Bronchial epithelial cell (primary cell): Measurements from ENCODE around the gene ANKRD40. TPM values are rescaled to one million over a fixed set of nuclear protein-coding genes. Genes with fewer than 3 reads are reported as not detected.

Experiments used
- DNase-seq: peaks from one replicate; pipeline ENCODE4 v3.0.0-alpha.2; 2010; ENCODE audit warnings: low read depth
- FAIRE-seq: peaks from 2 replicates; lab custom pipeline; 2011; peaks lifted over from hg19 to GRCh38; lab: Jason Lieb, UNC
- H3K27me3 ChIP-seq: 2 replicates; pipeline ENCODE4 v1.5.1; 2011; ENCODE audit warnings: low read length; ENCODE audit not compliant: control insufficient read depth, insufficient read depth
- H3K36me3 ChIP-seq: 2 replicates; pipeline ENCODE4 v1.5.1; 2011; ENCODE audit warnings: low read length; ENCODE audit not compliant: control insufficient read depth, insufficient read depth
- H3K4me3 ChIP-seq: 2 replicates; pipeline ENCODE4 v1.5.1; 2011; ENCODE audit warnings: mild to moderate bottlenecking, low read depth, low read length, control low read depth
- total RNA-seq: library from RNA; depleted of rRNA; stranded (reverse); fragments of >200 nt; gene quantifications from 2 replicates; pipeline ENCODE4 v1.2.1, GENCODE V29; 2014
- TF ChIP-seq, protein P1 (sequence below): IDR thresholded peaks from 2 replicates; pipeline ENCODE4 v1.5.1; 2011; ENCODE audit warnings: mild to moderate bottlenecking, moderate library complexity, low read length, control low read depth, inconsistent platforms; ENCODE audit not compliant: insufficient read depth, severe bottlenecking

The ANKRD40 gene
- total RNA-seq, 1 donor from 2014 or later: 25.8 TPM

DNA sequence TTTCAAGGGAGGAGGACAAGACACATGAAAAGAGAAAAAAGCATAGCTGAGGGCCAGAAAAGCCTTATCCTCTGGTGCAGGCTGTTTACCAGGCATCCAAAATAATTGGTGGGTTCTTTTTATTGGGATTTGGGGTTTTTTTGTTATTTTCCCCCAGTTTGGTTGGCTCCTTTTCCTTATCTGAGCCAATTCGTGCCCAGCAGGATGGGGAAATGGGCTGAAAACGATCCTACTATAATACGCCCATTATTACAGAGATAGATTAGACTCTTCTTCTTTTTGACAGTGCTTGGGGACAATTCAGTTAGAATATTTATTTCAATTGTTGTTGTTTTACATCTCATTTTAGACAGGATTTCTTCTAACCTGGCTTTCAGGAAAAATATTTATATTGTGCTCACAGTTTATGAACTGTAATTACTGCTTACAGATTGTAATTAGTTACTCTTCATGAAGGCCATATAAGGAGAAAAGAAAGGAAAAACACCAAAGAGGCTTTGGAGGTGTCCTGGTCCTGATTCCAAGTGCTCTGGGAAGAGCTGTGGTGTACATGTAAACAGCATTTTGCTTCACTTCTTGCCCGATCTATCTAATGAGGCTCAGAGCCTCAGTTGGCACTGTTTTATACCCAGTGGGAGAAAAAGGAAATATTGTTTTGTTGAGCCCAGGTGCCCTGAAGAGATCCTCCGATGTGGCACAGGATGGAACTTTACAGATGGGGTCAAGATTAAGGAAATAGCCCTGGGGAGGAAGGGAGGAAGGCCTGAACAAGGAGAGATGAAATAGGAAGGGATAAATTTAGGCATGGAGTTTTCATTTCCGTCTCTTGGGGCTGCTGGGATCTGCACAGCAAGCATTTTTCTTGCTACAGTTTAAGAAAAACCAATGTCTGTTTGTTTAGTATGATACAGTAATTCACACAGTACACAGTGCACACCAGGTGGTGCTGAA is 611 bp upstream of the ANKRD40 start:
- no peaks in the 10 kb centered on the region for H3K36me3 ChIP-seq
- H3K27me3 ChIP-seq: no peaks in the 10 kb centered on the region
- DNase-seq (no peak), FAIRE-seq (no peak)
- H3K4me3 ChIP-seq: peak overlapping the region; percentile 82
- TF ChIP-seq, protein P1, sequence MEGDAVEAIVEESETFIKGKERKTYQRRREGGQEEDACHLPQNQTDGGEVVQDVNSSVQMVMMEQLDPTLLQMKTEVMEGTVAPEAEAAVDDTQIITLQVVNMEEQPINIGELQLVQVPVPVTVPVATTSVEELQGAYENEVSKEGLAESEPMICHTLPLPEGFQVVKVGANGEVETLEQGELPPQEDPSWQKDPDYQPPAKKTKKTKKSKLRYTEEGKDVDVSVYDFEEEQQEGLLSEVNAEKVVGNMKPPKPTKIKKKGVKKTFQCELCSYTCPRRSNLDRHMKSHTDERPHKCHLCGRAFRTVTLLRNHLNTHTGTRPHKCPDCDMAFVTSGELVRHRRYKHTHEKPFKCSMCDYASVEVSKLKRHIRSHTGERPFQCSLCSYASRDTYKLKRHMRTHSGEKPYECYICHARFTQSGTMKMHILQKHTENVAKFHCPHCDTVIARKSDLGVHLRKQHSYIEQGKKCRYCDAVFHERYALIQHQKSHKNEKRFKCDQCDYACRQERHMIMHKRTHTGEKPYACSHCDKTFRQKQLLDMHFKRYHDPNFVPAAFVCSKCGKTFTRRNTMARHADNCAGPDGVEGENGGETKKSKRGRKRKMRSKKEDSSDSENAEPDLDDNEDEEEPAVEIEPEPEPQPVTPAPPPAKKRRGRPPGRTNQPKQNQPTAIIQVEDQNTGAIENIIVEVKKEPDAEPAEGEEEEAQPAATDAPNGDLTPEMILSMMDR: no peak

DNA sequence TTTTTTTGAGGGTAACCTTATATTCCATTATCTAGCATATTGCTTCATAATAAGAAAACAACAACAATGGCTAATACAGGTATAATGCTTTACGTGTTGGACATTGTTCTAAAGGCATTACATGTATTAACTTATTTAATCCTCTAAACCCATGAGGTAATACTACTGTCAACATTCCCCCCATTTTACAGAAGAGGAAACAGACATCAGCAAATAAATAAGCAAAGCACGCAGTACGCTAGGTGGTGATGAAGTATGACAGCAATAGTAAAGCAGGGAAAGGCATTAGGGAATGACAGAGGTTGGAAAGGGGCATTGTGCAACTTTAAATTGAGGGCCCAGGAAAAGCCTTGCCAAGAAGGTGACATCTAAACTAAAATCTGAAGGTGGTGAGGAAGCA is 4.6 kb downstream of the ANKRD40 start:
- DNase-seq (no peak), FAIRE-seq (no peak)
- TF ChIP-seq, protein P1: no peak
- Histone ChIP-seq H3K27me3 (no peaks in the 10 kb centered on the region), H3K36me3 (peaks cover 3% of the 10 kb centered on the region), H3K4me3 (no peak overlapping the region)

DNA sequence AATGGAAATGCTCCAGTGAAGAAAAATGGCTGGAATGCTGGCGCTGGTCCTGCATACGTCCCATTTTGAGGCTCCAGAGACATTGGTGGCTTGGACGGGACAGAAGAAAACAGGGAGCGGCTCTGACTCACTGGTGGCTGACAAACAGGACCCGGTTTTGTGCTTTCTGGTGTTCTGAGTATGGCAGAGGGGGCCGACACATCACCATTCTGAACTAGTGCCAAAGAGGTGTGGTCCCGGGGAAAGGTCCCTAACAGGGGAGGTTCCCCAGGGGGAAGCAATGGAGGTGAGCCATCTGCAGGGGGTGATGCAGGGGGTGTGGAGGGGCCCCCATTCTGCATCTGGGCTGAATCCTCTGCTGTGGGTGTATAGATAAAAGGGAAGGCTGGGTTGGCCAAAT is 8.3 kb downstream of the ANKRD40 start:
- Histone ChIP-seq H3K27me3 (no peaks in the 10 kb centered on the region), H3K36me3 (peaks cover 15% of the 10 kb centered on the region), H3K4me3 (no peak overlapping the region)
- FAIRE-seq (no peak), DNase-seq (no peak)
- TF ChIP-seq, protein P1: no peak

DNA sequence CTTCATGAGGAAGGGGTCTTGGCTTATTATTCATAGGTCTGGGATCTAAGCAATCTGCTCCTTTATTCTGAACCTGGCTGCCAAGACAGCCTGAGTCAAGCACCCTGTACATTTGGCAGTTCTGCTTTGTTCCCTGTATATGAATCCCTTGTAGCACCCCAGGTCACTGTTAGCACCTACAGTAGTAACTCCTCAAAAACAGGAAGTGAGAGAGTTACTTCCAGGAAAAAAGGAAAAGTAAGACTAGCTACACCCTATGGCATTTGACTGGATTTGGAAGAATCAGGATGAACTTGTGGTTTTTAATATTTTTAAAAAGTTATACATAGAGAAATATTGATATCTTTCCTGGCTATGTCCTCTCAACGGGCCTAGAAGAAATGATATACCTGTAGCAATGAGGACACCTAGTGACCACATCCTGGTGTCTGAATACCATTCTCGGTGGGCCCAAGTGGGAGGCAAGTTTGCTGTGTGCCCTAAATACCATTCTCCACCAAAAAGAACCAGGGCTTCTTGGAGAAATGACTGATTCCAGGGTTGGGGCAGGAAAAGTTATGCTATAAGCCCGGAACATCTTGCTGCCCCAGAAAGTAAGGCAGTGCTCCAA is 9.9 kb downstream of the ANKRD40 start:
- no peak overlapping the region for H3K4me3 ChIP-seq
- TF ChIP-seq, protein P1: no peak
- FAIRE-seq: no peak
- H3K36me3 ChIP-seq: peaks cover 15% of the 10 kb centered on the region
- H3K27me3 ChIP-seq: no peaks in the 10 kb centered on the region
- DNase-seq: no peak

DNA sequence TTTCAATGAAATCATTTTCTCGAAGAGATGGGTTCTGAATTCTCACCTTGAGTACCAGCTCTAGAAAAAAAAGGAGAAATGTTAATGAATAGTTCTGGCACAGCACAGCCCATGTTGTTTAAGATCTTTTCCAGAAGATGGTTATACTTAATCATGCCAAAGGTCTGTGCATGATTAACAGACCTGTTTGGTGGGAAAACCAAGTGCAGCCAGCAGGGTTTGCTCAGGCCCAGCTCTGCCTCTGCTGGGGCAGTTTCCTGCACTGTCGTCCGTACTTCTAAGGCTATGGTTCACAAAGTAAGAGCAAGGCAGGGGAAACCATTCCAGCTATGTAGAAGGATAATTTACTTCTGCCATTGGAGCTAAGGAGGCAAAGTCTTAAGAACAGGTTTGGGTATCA is 10.7 kb downstream of the ANKRD40 start:
- H3K36me3 ChIP-seq: peaks cover 15% of the 10 kb centered on the region
- no peak overlapping the region for H3K4me3 ChIP-seq
- TF ChIP-seq, protein P1: no peak
- H3K27me3 ChIP-seq: no peaks in the 10 kb centered on the region
- DNase-seq: no peak
- no peak for FAIRE-seq
